Measurements from ENCODE around the gene FOXRED2. TPM values are rescaled to one million over a fixed set of nuclear protein-coding genes. Genes with fewer than 3 reads are reported as not detected.

FOXRED2 gene
- total RNA-seq, 2 donors from 2014 or later = 28.3 to 33.3 TPM

- Histone ChIP-seq H3K27me3 (ENCODE audit: control insufficient read depth, insufficient read depth, low read length, poor library complexity, severe bottlenecking) (no peaks in the 10 kb centered on the region), H3K9me3 (ENCODE audit: control insufficient read depth, low read length) (no peaks in the 10 kb centered on the region), H3K9ac (ENCODE audit: extremely low read depth, low read length, poor library complexity, severe bottlenecking) (no peak overlapping the region), H3K27ac (ENCODE audit: low read depth, low read length) (no peak overlapping the region), H3K4me1 (ENCODE audit: control insufficient read depth, insufficient read depth, low read length) (no peaks in the 10 kb centered on the region), H3K36me3 (ENCODE audit: control insufficient read depth, insufficient read depth, low read length) (no peaks in the 10 kb centered on the region), H3K4me3 (ENCODE audit: low read length) (no peak overlapping the region)
- WGBS, 2 experiments (ENCODE audit: insufficient coverage in 1 of 2, insufficient read length in 1 of 2) = 94 to 97% methylated on average over 6 to 9 of the region's 9 CpGs
- no peak overlapping the region for H3K4me3 Mint-ChIP-seq
- no peaks in the 10 kb centered on the region for H3K36me3 Mint-ChIP-seq (ENCODE audit: low read depth)
- H3K9me3 Mint-ChIP-seq = no peaks in the 10 kb centered on the region
- no peak for TF ChIP-seq CTCF (conservative IDR thresholded peaks at IDR 0.05)
- peaks cover 2% of the 10 kb centered on the region for H3K27me3 Mint-ChIP-seq (ENCODE audit: insufficient read depth)
- DNase-seq = no peak
- H3K4me1 Mint-ChIP-seq = peaks cover 1% of the 10 kb centered on the region
- no peak overlapping the region for H3K27ac Mint-ChIP-seq
These were observed 35.1 kb upstream of the FOXRED2 start for GRCh38 chr22:36541831-36542411.

GRCh38 chr22:36540867-36541642 lies 34.2 kb upstream of the FOXRED2 start:
- no peaks in the 10 kb centered on the region for H3K4me1 Mint-ChIP-seq
- 93% methylated on average over 9 to 12 of the region's 12 CpGs for WGBS, 2 experiments (ENCODE audit: insufficient coverage in 1 of 2, insufficient read length in 1 of 2)
- no peaks in the 10 kb centered on the region for H3K36me3 ChIP-seq (ENCODE audit: control insufficient read depth, insufficient read depth, low read length)
- TF ChIP-seq CTCF (conservative IDR thresholded peaks at IDR 0.05) = no peak
- DNase-seq = no peak
- no peak overlapping the region for H3K27ac ChIP-seq (ENCODE audit: low read depth, low read length)
- H3K9me3 Mint-ChIP-seq = no peaks in the 10 kb centered on the region
- H3K27me3 ChIP-seq (ENCODE audit: control insufficient read depth, insufficient read depth, low read length, poor library complexity, severe bottlenecking) = no peaks in the 10 kb centered on the region
- H3K4me1 ChIP-seq (ENCODE audit: control insufficient read depth, insufficient read depth, low read length) = no peaks in the 10 kb centered on the region
- H3K4me3 ChIP-seq (ENCODE audit: low read length) = no peak overlapping the region
- no peaks in the 10 kb centered on the region for H3K9me3 ChIP-seq (ENCODE audit: control insufficient read depth, low read length)
- no peaks in the 10 kb centered on the region for H3K36me3 Mint-ChIP-seq (ENCODE audit: low read depth)
- no peak overlapping the region for H3K27ac Mint-ChIP-seq
- peaks cover under 1% of the 10 kb centered on the region for H3K27me3 Mint-ChIP-seq (ENCODE audit: insufficient read depth)
- no peak overlapping the region for H3K9ac ChIP-seq (ENCODE audit: extremely low read depth, low read length, poor library complexity, severe bottlenecking)
- H3K4me3 Mint-ChIP-seq = no peak overlapping the region

- Histone ChIP-seq H3K9me3 (ENCODE audit: control insufficient read depth, low read length) (peaks cover 7% of the 10 kb centered on the region), H3K4me1 (ENCODE audit: control insufficient read depth, insufficient read depth, low read length) (no peaks in the 10 kb centered on the region), H3K9ac (ENCODE audit: extremely low read depth, low read length, poor library complexity, severe bottlenecking) (no peak overlapping the region), H3K4me3 (ENCODE audit: low read length) (no peak overlapping the region), H3K27me3 (ENCODE audit: control insufficient read depth, insufficient read depth, low read length, poor library complexity, severe bottlenecking) (no peaks in the 10 kb centered on the region), H3K36me3 (ENCODE audit: control insufficient read depth, insufficient read depth, low read length) (no peaks in the 10 kb centered on the region), H3K27ac (ENCODE audit: low read depth, low read length) (no peak overlapping the region)
- Mint-ChIP-seq H3K27me3 (ENCODE audit: insufficient read depth) (no peaks in the 10 kb centered on the region), H3K36me3 (ENCODE audit: low read depth) (no peaks in the 10 kb centered on the region), H3K4me1 (no peaks in the 10 kb centered on the region), H3K9me3 (peaks cover 12% of the 10 kb centered on the region), H3K27ac (no peak overlapping the region), H3K4me3 (no peak overlapping the region)
- no peak for DNase-seq
- TF ChIP-seq CTCF (conservative IDR thresholded peaks at IDR 0.05) = no peak
- 17 to 66% methylated on average over 2 to 7 of the region's 7 CpGs for WGBS, 2 experiments (ENCODE audit: insufficient coverage in 1 of 2, insufficient read length in 1 of 2)
These were observed 31.7 kb upstream of the FOXRED2 start for GRCh38 chr22:36538529-36538928.
